IPS DF 19.7 (cell line): ENCODE data around the gene PAAF1.
"Not testable (repeated sequence)": the region's sequence is repeated elsewhere in the genome, so short reads cannot be mapped to it uniquely, and the experiment has no call there.

ENCODE experiments used
- DNase-seq: peaks from one replicate; pipeline ENCODE4 v3.0.0-alpha.2; 2013; ENCODE audit warnings: low read depth, low spot score

The PAAF1 gene

GRCh38 chr11:73880449-73880848 lies 3.6 kb downstream of the PAAF1 start:
- peak; percentile 45 for DNase-seq

GRCh38 chr11:73883856-73884255 lies 7.1 kb downstream of the PAAF1 start:
- no peak for DNase-seq

GRCh38 chr11:73888244-73888643 lies 11.4 kb downstream of the PAAF1 start:
- DNase-seq = no peak

GRCh38 chr11:73889019-73889418 lies 12.2 kb downstream of the PAAF1 start:
- no peak for DNase-seq

DNA sequence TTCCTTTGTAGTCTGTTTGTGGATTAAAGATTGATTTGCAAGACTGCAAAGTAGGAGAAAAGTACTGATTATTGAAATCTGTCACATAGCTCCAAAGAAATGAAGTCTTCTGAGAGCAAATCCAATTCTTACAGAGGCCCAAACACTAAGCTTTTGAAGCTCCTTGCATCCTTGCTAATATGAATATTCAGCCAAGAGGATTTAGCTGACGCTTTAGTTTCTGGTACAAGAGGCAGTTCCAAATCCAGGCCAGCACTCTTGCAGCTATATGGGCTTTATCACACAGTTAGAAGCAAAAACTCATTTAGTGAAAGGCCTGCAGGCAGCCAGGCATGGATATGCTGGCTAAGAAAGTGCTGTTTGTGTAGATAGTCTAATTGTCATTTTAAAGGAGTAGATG lies 12.7 kb downstream of the PAAF1 start:
- DNase-seq = no peak

DNA sequence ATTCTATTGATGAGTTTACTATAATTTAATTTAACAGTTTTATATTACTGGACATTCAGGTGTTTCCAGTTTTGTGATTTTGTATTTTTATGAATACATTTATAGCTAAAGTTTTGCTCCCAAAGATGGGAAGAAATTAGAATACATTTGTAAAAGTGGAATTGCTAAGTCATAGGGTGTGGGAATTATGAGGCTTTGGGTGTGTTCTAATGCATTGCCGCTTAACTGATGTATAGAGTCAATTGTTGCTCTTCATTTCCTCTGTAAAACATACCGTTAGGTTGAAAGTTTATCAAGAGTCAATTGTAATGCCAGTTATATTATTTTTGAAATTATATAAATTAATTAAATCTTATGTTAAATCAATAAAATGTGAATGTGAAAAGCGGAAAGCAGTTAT lies 16.2 kb downstream of the PAAF1 start:
- no peak for DNase-seq

- DNase-seq = no peak
These were observed 18.0 kb downstream of the PAAF1 start for GRCh38 chr11:73894725-73895335.

GRCh38 chr11:73902303-73902702 lies 25.5 kb downstream of the PAAF1 start:
- no peak for DNase-seq

DNA sequence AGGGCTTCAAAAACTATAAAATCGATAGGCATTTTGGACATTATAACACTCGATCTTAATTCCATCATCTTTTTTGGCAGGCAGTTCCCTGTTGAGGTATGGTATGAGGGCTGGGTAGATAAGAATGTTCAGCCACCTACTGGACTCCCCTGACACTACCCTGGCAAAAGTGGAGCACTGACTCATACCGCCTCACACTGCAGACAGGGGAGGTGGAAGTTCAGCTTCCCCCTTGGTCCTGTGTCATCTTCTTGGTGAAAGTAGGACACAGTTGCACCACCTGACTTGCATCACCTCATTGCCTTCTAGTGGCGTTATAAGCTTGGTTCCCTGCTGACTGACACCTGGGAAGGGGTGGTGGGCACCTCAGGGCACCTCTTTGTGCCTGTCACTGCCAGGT lies 30.4 kb downstream of the PAAF1 start:
- no peak for DNase-seq

DNA sequence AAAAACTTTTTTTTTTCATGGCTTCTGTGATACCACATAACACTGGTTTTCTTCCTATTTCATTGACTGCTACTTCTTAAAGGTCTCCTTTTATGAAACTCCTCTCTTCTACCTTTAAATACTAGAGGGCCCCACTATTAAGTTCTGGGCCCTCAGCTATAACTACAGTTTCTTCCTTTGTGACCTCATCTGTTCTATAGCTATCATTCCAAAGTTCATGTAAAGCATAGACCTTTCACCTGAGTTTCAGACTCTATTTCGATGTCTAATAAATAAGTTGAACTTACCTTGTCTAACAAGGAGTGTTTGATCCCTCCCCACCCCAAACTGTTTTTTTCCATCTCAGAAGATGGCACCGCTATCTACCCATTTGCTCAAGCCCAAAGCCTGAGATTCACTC lies 35.2 kb downstream of the PAAF1 start:
- no peak for DNase-seq

DNA sequence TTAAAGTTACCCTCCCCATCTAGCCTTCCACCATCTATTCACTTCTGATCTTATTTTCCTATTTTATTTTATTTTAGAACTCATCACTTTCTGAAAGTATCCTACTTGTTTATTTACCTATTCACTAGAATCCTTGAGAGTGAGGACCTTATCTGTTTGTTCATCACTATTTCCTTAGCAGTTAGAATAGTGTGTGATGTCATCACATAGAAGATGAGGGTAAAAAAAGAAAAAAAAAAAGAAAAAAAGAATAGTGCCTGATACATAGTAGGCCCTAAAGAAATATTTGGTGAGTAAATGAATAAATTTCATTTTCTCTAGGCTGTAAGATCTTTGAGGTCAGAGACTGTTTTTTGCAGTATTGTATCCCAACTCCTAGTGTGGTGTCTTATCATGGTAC lies 36.7 kb downstream of the PAAF1 start:
- no peak for DNase-seq

DNA sequence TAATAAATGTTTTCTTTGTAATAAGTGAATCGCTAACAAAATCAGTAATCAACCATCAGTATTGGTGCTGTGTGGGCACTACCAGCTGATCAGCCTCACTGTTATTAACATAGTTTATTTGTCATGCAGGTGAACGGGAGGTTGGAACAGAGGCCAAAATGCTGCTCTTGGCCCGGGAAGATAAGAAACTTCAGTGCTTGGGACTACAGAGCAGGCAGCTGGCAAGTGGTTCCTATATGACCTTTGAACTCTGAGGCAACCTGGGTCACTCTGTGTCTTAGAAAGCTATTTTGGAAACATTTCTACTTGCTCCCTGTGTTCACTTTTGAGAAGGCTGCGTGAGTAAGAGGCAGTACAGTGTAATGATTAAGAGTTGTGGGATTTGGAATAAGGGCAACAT lies 37.5 kb downstream of the PAAF1 start:
- DNase-seq = no peak

GRCh38 chr11:73916435-73916834 lies 39.6 kb downstream of the PAAF1 start:
- no peak for DNase-seq

- no peak for DNase-seq
These were observed 44.4 kb downstream of the PAAF1 start for GRCh38 chr11:73921180-73921579.

DNA sequence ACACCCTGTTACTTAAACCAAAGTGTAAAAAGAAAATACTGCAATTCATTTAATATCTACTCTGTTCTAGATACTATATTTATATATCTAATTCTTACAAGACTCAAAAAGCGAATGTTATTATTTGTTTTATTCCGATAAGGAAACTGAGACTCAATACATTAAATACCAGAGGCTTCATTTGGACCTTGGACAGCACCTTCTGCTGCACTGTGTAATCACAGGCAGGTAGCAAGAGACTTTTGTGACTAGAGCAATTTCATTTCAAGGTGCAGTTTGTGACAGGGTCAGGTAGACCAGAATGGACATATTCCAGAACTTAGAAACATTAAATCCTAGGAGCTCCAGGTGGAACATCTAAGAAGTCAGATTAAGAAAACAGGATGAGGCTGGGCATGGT lies 52.6 kb downstream of the PAAF1 start:
- no peak for DNase-seq

- DNase-seq = peak; percentile 78
These were observed 54.3 kb downstream of the PAAF1 start for GRCh38 chr11:73931039-73931645.

- DNase-seq = no peak
These were observed 55.2 kb downstream of the PAAF1 start for GRCh38 chr11:73931951-73932350.

DNA sequence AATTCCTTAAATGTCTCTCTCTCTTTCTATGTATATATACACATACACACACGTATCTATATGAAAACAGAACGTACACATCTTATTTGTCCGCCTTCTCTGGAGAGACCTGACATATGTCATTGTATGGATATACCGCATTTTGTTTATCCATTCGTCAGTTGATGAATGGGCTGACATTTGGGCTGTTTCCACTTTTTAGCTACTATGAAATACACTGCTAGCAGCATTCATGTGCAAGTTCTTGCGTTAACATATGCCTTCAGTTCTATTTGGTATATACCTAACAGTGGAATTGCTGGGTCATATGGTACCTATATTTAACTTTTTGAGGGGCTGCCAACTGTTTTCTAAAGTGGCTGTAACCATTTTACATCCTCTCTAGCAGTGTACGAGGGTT lies 56.0 kb downstream of the PAAF1 start:
- no peak for DNase-seq

DNA sequence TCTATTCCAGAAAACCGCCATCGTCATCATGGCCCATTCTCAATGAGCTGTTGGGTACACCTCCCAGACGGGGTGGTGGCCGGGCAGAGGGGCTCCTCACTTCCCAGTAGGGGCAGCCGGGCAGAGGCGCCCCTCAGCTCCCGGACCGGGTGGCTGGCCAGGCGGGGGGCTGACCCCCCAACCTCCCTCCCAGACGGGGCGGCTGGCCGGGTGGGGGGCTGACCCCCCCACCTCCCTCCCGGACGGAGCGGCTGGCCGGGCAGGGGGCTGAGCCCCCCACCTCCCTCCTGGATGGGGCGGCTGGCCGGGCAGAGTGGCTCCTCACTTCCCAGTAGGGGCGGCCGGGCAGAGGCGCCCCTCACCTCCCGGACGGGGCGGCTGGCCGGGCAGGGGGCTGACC lies 59.2 kb downstream of the PAAF1 start:
- DNase-seq = not testable (repeated sequence)

DNA sequence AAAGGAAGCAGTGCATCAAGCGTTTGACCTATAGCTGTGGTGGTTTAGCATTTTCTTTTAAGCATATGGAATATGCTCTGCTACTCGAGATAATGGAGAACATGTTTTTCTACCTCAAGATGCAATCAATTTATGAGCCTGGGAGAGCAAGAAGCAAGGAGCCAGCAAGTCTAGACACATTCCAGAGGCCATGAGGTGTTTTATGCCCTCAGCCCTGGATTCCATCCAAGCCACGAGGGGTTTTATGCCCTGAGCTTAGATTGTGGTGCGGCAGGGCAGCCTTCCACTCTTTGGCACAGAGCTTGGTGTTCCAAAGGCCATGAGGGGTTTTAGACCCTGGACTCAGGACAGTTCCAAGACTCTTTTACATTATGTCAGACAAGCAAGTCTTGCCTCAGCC lies 62.3 kb downstream of the PAAF1 start:
- DNase-seq = no peak

DNA sequence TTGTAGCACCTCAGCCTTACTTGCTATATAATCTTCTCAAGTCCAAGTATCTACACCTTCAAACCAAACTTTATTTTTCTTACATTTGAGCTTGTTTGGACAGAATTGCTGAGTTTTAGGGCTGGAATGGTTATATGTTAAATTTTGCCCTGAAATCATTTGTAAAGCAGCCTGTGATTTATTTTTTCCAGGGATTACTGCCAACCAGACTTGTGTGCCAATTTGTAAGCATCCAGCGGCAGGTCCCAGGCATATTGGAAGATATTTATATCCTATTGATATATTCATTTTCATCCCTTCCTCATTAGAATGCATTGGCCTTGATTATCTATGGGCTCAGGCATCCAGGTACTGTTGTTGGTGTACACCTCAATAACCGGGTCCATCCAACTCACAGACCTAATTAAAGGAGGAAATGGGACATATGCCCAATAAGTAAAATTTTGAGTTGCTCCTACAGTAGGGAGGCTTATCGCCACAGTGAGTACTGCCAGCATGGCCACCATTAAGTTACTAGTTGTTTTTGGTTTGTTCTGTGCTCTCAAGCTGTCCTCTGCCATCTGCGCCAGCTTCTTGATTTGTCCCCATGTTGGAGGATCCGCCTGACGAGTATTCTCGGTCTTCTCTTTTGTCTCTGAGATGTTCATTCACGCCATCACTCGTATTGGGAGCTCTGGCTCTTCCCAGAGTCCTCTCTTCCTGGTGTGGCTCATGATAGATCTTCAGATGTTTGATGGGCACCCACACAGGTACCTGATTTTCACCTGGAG lies 64.2 kb downstream of the PAAF1 start:
- DNase-seq = no peak

DNA sequence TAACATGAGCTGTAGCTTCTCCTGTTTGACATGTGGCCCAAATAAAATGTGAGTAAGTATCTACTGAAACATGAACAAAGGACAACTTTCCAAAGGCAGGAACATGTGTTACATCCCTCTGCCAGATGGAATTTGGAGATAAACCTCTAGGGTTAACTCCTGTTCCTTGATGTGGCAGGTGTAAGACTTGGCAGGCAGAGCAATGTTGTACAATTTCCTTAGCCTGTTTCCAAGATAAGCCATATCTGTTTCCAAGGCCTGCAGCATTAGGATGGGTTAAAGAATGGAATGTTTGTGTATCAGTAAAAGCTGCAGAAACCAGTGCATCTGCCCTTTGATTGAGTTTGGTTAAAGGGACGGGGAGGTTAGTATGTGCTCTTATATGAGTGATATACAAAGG lies 65.2 kb downstream of the PAAF1 start:
- DNase-seq = no peak

DNA sequence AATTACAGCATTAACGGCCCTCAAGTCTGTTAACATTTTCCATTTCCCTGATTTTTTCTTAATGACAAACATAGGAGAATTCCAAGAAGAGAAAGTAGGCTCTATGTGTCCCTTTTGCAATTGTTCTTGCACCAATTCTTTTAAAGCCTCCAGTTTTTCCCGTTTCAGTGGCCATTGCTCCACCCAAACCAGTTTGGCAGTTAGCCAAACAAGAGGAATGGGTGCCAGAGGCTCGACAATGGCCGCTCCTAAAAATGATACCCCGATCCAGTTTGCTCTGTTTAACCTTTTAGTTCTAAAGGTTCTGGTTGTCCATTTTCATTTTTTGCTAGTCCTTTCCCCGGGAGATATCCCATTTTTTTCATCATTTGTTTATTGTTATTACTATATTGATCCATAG lies 67.3 kb downstream of the PAAF1 start:
- DNase-seq = no peak
